Measurements from ENCODE around the gene FBLN2. TPM values are rescaled to one million over a fixed set of nuclear protein-coding genes. Genes with fewer than 3 reads are reported as not detected.

The FBLN2 gene
- total RNA-seq, 1 donor from 2014 or later: 323 TPM

DNA sequence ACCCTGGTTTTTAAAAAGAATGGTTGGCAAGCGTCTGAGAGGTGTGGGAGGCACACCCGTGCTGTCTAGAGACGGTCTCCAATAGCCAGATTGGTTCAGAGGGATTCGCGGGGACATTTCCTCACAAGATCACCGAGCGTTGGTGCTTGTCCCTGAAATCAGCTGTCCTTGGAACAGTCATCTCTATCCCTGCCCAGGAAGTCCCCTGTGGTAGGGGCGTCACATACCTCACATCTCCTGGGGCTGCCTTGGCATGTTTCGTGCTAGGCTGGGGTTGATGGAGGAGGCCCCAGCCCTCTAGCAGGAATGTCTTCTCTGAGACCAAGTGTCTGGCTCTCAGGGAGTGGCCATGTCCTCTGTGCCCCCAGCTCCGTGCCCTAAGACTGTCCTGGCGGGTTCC is 6.8 kb downstream of the FBLN2 start:
- Histone ChIP-seq H3K27me3 (no peaks in the 10 kb centered on the region), H3K27ac (peak overlapping the region in 1 of 2 donors; percentile 16), H3K36me3 (no peaks in the 10 kb centered on the region), H3K4me3 (no peak overlapping the region), H3K4me1 (peaks cover 0 to 4% of the 10 kb centered on the region in 2 donors), H3K9me3 (no peaks in the 10 kb centered on the region)
- TF ChIP-seq, protein P1, sequence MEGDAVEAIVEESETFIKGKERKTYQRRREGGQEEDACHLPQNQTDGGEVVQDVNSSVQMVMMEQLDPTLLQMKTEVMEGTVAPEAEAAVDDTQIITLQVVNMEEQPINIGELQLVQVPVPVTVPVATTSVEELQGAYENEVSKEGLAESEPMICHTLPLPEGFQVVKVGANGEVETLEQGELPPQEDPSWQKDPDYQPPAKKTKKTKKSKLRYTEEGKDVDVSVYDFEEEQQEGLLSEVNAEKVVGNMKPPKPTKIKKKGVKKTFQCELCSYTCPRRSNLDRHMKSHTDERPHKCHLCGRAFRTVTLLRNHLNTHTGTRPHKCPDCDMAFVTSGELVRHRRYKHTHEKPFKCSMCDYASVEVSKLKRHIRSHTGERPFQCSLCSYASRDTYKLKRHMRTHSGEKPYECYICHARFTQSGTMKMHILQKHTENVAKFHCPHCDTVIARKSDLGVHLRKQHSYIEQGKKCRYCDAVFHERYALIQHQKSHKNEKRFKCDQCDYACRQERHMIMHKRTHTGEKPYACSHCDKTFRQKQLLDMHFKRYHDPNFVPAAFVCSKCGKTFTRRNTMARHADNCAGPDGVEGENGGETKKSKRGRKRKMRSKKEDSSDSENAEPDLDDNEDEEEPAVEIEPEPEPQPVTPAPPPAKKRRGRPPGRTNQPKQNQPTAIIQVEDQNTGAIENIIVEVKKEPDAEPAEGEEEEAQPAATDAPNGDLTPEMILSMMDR (IDR thresholded peaks at IDR 0.05): no peak
- intact Hi-C loops (cut with DNase I): loop anchor here (5.0 kb wide), 1 partner anchor 38 kb away; no protein-coding TSS in a partner anchor
- no peak for DNase-seq (ENCODE audit: low spot score in 2 of 2)

GRCh38 chr3:13556207-13556606 is 7.3 kb downstream of the FBLN2 start:
- TF ChIP-seq, protein P1 (IDR thresholded peaks at IDR 0.05): no peak
- DNase-seq (ENCODE audit: low spot score in 2 of 2): no peak
- H3K4me3 ChIP-seq: no peak overlapping the region
- peaks cover 0 to 3% of the 10 kb centered on the region in 2 donors for H3K4me1 ChIP-seq
- peak overlapping the region in 1 of 2 donors; percentile 16 for H3K27ac ChIP-seq
- intact Hi-C loops (cut with DNase I): loop anchor here (5.0 kb wide), 1 partner anchor 39 kb away; no protein-coding TSS in a partner anchor
- no peaks in the 10 kb centered on the region for H3K9me3 ChIP-seq
- no peaks in the 10 kb centered on the region for H3K27me3 ChIP-seq
- no peaks in the 10 kb centered on the region for H3K36me3 ChIP-seq

GRCh38 chr3:13556917-13557316 is 8.0 kb downstream of the FBLN2 start:
- Histone ChIP-seq H3K36me3 (no peaks in the 10 kb centered on the region), H3K4me3 (no peak overlapping the region), H3K27ac (no peak overlapping the region), H3K4me1 (peaks cover 0 to 3% of the 10 kb centered on the region in 2 donors), H3K9me3 (no peaks in the 10 kb centered on the region), H3K27me3 (no peaks in the 10 kb centered on the region)
- TF ChIP-seq, protein P1 (IDR thresholded peaks at IDR 0.05): no peak
- DNase-seq (ENCODE audit: low spot score in 2 of 2): no peak
- intact Hi-C loops (cut with DNase I): loop anchor here (5.0 kb wide), 1 partner anchor 40 kb away; no protein-coding TSS in a partner anchor

DNA sequence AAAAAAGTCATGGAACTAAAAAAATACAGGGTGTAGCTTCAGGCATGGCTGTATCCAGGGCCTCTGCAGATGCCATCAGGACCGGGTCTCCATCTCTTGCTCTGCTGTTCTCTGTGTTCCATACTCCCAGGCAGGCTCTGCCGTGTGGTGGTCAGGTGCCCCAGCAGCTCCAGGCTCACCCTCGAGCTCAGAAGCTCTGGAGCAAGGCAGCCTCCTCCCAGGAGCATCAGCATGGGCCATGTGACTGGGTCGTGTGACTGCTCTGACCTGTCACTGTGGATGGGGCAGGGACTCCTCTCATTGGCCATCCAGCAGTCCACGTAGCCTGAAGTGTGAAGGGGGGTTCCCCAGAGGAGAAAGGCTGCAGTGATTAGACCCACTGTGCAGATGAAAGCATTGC is 8.5 kb downstream of the FBLN2 start:
- intact Hi-C loops (cut with DNase I): loop anchor here (5.0 kb wide), 1 partner anchor 40 kb away; no protein-coding TSS in a partner anchor
- Histone ChIP-seq H3K4me3 (no peak overlapping the region), H3K4me1 (peaks cover 0 to 3% of the 10 kb centered on the region in 2 donors), H3K36me3 (no peaks in the 10 kb centered on the region), H3K27me3 (no peaks in the 10 kb centered on the region), H3K9me3 (no peaks in the 10 kb centered on the region), H3K27ac (peak overlapping the region in 1 of 2 donors; percentile 30)
- TF ChIP-seq, protein P1 (IDR thresholded peaks at IDR 0.05): no peak
- no peak for DNase-seq (ENCODE audit: low spot score in 2 of 2)

DNA sequence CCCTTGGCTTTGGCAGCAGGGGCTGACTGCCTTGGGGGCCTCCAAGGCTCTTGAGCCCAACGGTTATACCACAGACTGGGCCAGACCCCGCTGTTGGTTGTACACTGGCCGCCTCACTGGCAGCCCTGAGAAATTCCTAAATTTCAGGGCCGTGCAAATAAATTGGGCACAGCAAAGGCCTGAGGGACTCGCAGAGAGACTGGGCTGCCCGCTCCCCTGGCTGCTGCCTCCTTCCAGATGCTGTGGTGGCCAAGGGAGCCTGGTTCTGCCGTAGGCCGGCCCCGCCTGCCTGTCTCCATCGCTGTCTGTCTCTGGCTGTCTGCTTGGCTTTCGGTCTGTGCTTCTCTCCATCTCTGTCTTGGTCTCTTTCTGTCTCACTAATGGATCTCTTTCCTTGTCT is 9.0 kb downstream of the FBLN2 start:
- Histone ChIP-seq H3K36me3 (no peaks in the 10 kb centered on the region), H3K9me3 (no peaks in the 10 kb centered on the region), H3K4me3 (no peak overlapping the region), H3K27ac (peak overlapping the region in 1 of 2 donors; percentile 30), H3K4me1 (peaks cover 0 to 3% of the 10 kb centered on the region in 2 donors), H3K27me3 (no peaks in the 10 kb centered on the region)
- no peak for DNase-seq (ENCODE audit: low spot score in 2 of 2)
- intact Hi-C loops (cut with DNase I): loop anchor here (5.0 kb wide), 1 partner anchor 41 kb away; no protein-coding TSS in a partner anchor
- TF ChIP-seq, protein P1 (IDR thresholded peaks at IDR 0.05): no peak
